HG03064 (cell line): Measurements from ENCODE around the gene OR2AJ1.
A peak's percentile ranks its signal among the peaks of the same experiment; 100 is the strongest.

Source experiments
- ATAC-seq: cut with Tn5 transposase; IDR thresholded peaks from one replicate; pipeline ENCODE4 v1.9.1; 2021; ENCODE audit warnings: low read depth; ENCODE audit not compliant: unreplicated experiment

The OR2AJ1 gene

GRCh38 chr1:247953408-247953807, 28.7 kb downstream of the OR2AJ1 start:
- no peak for ATAC-seq

- no peak for ATAC-seq
Measured at GRCh38 chr1:247961791-247962190, 37.1 kb downstream of the OR2AJ1 start.

- no peak for ATAC-seq
Measured at GRCh38 chr1:247962911-247963588, 38.4 kb downstream of the OR2AJ1 start.

- no peak for ATAC-seq
Measured at GRCh38 chr1:247964933-247965332, 40.2 kb downstream of the OR2AJ1 start, which contains the start of gene OR2AK2. TSS of gene OR2AK2 (plus strand) at chr1:247965233. CDS start at chr1:247965377, 144 bp downstream.

- peak; percentile 90 for ATAC-seq
Measured at GRCh38 chr1:247966532-247967204, 42.0 kb downstream of the OR2AJ1 start.
